Stimulated activated CD8-positive, alpha-beta memory T cell treated with anti-CD3 and anti-CD28 coated beads, Interleukin-15, amount 100 ng/mL, for 48 hours (primary cell): ENCODE results near the gene MRPS5.

Experiments
- DNase-seq, 2 donors: peaks; one replicate each; pipeline ENCODE4 v3.0.0-alpha.2; 2020; ENCODE audit warnings: low read depth in 2 of 2

Gene MRPS5

DNA sequence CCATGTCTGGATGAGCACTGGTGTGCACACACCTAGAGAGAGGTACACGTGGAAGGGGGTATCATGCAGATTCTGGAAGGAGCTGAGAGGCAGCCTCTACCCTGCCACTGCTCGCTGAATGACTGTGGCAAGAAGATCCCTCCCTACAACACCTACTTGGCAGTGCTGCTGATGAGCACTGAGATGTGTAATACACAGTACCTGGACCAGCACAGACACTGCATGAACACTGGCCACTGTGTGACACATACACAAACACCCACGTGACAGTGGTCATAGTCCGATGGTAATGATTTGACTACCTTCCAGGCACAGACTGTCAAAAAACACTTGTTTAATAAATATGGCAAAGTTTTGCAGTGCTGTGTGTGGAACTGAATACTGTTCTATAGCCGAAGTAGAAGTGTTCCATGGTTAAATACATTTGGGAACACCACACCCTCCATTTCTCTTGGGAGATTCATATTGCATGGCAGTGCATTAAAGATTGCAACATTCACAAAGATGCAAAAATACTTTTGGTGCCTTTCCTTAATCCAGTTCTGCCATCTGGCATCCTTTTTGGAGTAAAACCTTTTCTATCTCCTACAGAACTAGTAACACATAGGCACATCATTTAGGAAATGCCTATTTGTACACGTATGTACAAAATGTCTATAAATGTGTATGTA lies 29.6 kb downstream of the MRPS5 start:
- DNase-seq: no peak

DNA sequence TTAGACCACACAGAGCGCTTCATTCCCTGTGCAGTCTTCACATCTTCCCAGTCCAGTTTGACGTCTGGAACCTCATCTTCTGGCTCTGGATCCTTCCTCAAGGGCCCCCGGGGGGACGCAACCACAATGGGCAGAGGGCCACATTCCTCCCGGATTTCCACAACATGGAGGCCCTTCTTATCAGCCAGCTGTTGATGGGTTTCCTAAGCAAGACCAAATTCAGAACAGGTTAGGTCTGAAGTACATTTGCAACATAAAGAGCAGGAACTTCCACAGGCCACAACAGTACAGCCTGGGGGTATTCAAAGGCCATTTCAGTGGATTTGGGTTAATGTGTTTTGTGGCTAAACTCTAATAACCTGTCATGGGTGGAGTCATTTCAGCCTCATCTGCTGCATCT lies 34.2 kb downstream of the MRPS5 start:
- DNase-seq: no peak

DNA sequence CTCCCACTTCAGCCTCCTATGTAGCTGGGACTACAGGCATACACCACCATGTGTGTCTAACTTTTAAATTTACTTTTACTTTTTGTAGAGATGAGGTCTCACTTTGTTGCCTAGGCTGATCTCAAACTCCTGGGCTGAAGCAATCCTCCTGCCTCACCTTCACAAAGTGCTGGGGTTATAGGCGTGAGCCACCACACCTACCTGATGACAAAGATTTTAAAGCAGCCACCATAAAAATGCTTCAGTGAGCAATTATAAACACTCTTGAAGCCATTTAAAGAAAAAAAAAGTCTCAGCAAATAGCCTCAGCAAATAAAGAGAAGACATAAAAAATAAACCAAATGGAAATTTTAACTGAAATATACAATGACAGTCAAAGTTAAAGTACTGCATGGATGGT lies 35.6 kb downstream of the MRPS5 start:
- no peak for DNase-seq

DNA sequence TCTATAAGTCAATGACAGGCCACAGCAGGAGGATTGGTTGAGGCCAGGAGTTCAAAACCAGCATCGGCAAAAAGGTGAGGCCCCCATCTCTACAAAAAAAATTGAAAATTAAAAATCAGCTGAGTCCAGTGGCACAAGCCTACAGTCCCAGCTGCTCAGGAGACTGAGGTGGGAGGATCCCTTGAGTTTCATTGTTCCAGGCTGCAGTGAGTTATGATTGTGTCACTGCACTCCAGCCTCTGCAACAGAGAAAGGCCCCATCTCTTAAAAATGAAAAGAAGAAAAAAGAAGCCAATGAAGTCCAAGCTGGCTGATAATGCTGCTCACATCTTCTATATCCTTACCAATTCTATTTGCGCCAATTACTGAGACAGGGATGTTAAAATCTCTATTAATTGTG lies 39.1 kb downstream of the MRPS5 start:
- DNase-seq: no peak

DNA sequence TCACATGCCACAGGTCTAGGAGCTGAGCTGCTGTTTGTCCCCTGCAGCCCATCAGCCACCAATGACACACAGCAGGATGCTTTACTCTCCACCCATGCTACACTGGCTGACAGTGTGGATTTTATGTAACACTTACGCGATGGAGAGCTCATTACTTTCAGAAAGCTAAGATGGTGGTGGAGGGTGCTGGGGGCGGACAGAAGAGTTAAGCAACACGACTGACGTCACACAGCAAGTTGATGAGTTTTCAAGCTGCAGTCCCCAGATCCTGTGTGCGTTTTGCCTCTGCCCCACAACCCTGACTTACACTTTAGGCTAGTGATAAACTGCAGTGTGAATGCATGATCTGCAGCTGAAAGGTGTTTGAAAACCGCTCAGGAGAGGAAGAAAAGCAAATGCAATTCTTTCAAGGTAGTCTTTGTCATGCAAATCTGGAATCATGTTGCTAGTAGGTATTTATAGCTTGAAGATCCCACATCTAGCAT lies 42.4 kb downstream of the MRPS5 start:
- no peak for DNase-seq

DNA sequence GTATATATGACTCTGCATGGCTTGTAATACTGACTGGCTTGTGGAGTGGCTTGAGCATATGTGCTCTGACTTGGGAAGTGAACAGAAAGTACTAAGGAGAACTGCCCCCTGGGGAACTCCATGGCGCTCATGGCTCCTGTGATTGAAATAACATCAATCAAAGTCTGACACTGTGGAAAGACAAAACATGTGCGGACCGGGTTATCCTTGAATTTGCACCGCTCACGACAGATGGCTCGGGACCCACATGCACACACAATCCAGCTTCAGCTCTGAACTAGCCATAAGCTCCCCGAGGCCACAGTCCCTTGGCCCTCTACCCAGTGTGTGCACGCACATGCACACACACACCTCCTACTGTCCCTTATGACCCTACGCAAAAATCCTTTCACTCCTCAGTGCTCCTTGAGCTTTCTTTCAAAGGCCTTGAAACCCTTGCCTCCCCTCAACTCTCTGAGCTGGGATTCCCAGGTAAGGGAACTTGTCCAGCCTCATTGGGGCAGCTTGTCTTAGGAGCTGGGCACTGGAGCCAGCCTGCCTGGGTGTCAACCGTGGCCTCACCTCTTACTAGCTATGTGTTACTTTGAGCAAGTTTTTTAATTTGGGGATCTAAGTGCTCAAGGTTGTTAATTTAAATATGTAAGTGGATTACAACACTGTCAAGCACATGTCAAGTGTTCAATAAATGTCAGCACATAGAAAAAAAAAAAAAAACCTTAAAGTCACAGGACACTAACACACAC lies 43.6 kb downstream of the MRPS5 start:
- DNase-seq: no peak

DNA sequence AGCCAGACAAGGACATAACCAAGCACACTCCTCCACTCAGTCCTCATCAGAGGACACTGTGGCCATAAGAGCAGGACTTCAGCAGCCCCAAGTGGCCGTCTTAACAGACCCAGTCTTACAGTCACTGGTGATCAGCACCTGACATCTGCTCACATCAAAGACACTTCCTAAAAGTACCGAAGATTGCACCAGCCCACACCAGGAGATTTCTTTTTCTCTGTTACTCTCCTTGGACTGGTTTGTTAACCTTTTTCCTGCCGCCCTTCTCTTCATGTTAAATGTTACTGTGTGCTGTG lies 44.1 kb downstream of the MRPS5 start:
- no peak for DNase-seq

DNA sequence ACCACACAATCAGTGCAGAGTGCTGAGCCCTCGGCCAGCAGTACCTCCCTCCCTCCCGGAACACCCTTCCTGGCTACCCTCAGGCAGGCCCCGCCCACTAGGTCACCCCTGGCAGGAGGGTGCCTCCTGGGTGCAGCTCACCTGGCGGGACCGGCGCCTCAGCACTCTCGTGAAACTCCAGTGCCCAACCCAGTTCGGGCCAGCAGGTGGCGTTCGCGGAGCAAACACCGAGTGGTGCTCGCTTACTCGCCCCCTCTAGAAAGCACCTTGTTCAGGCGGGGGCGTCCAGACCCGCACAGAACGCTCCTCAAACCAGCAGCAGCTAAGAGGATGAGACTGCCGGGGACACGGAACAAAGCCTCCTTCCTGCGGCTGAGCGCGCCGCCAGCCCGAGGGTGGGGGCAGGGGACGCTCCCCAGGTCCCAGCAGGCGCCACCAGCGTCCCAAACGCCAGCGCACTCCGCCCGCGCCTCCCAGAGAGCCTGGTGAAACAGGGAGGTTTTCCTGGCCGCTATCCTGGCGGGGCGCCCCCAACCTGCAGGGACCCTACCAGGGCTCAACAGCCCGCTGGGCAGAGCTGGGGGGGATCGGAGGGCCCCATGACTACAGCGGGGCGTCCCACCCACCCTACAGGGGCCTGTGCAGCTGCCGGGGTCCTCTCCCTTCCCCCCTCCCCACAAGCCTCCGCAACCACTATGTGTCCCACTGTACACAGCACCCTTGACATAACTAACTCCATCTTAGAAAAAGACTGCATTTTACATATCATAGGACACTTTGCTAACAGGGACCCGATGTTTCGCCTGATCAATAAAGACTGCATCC lies 44.7 kb downstream of the MRPS5 start:
- peak; percentile 81 to 83 for DNase-seq

DNA sequence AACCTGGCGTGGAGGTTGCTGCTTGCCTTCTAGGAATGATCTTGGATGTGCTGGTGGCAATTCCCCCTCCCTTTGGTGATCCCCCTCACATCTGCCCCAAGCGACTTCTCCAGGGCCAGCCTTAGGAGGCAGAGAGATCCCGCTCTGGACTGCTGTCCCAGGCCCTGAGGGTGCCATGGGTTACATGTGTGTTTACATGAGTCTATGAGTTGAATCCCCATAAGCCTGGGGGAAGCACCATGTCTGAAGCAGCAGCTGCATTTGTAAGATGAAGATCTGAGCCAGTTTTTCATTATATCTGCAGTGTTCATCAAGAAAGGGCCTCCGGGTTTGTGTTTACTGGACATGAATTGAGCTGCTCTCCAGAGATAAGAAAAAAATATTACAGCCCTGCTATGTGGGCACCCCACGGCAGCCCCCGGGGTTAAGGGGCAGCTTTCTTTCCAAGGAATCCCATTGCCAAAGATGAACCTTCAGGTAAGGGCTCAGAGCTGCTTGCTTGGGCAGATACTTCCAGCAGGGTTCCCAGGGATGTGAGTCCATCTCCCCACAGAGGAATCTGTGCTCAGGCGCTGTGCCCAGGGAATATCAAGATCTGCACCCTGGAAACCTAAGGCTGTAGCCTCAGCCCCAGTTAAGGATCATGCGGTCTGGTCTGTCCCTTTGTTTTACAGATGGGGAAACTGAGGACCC lies 46.0 kb downstream of the MRPS5 start:
- DNase-seq: no peak

DNA sequence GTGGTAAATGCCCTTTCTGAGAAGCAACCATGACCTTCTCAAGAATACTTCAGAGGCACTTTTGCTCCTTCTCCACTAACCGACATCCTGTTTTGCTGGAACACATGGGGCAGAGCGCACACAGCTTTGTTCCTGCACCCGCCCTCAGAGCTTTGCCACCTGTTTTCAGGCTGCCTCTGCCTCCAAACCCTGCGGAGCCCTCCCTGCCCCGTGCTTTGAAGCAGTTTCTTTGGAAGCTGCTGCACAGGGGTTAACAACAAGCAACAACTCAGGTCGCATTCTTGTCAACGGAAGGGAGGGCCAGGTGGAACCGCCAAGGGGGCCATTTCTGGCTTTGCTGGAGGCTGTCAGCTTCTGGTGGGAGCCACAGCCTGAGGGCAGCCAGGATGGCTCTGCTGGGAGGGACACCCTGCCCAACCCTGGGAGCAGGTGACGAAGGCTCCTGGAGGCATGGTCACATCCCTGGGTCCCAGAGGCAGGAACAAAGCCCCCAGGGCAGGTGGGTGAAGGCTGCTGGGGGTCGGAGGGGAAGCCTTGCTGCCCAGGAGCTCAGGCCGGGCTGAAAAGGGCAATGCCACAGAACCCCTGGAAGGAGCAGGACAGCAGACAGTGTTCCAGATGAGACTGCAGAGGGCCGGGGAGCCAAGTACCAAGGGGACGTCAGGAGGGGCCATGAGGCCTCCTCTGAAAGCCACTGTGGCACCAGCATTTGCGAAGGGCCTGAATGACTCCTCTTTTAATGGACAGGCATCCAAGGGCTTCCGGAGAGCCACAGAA lies 46.8 kb downstream of the MRPS5 start:
- peak; percentile 49 to 59 for DNase-seq

DNA sequence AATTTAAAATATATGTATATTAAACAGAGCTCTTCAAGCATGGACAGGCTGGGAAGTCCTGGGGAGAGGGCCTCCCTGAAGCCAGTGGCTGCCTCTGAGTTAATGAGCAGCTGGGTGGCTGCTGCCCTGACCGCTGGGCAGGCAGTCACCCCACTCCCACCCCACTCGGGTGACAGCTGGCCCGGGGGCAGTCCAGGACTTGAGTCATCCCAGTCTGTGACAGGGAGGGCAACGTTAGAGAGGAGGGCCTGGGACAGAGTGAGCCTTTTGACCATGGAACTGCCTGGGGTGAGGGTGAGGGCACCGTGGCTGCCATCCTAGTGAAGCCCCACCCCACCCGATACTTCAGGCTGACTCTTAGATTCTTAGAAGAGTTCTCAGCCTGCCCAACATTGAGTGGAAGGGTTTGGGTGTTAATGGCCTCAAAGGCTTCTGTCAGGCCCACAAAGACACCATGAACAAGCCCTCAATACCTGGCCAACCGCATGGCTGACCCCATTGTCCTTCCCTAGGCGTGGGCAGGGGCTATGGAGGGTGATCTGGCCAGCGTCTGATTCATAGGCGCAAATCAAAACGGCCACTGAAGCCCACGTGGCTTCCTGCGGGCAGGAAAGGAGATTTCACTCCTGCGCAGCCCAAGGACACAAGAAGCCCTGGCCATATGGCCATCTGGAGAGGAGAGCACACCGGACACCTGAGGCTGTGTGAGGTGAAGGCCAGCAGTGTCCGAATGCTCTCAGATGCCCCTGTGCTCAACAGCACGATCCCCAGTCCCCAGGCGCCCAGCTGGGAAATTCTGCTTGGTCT lies 47.5 kb downstream of the MRPS5 start:
- DNase-seq: no peak

DNA sequence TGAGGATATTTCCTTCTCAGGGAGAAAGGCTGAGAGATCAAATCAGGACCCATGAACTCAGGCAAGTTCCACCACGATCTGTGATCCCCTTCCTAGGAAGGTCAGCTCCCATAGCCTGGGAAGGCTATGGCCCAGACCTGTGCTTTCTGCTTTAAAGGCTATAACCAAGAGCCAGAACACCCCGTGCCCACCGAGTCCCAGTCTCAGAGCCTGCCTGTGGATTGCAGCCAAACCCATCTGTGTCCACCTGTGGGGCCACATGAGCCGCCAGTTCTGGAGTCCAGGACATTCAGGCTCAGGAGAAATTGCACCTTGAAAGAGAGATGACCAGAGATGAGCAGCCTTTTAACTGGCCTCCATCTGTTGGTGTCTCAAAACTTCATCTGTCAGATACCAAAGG lies 49.2 kb downstream of the MRPS5 start:
- DNase-seq: no peak

DNA sequence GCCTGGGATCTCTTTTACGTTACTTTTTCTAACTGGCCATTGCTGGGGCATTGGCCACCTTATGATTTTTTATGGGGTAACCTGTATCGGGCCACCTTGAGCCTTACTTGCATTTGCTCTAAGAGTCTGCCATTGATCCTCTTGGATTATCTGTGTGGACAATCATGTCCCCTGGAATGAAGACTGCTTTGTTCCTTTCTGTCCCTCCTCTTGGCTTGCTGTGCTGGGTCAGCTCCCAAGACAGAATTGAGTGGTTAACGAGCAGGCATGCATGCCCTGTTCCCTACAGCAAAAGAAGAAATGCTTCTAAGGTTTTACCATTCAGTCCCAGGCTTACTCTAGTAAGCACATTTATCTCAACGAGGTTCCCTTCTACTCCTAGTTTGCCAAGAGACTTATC lies 49.8 kb downstream of the MRPS5 start:
- DNase-seq: no peak

DNA sequence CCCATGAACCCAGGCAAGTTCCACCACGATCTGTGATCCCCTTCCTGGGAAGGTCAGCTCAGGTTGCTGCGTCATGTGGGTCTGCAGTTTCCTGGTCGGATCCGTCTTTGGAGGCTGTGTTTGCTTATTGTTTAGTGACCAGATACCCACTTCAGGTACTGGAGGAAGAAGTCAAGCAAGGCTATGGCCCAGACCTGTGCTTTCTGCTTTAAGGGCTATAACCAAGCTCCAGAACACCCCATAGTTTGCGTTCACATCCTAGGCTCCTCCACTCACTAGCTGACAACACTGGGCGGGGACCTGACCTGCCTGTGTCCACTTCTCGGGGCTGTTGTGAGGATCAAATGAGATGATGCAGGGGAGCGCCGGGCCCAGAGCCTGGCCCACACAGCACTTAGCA lies 52.1 kb downstream of the MRPS5 start:
- DNase-seq: no peak

DNA sequence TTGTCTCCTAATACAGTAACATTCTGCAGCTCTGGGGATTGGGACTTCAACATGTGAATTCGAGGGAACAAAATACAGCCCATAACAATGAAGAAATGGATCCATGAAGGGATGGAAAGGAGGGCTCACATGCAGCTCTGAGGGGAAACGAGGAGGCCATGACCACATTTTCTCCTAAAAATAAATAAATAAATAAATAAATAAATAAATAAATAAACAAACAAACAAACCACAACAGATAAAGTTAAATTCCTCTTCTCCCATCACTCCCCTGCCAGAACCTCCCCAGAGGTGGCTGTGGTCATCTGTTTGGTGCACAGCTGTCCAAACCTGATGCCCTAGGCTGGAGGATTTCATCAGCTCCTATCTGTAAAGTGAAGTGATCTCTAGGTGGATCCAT lies 53.4 kb downstream of the MRPS5 start:
- DNase-seq: no peak

DNA sequence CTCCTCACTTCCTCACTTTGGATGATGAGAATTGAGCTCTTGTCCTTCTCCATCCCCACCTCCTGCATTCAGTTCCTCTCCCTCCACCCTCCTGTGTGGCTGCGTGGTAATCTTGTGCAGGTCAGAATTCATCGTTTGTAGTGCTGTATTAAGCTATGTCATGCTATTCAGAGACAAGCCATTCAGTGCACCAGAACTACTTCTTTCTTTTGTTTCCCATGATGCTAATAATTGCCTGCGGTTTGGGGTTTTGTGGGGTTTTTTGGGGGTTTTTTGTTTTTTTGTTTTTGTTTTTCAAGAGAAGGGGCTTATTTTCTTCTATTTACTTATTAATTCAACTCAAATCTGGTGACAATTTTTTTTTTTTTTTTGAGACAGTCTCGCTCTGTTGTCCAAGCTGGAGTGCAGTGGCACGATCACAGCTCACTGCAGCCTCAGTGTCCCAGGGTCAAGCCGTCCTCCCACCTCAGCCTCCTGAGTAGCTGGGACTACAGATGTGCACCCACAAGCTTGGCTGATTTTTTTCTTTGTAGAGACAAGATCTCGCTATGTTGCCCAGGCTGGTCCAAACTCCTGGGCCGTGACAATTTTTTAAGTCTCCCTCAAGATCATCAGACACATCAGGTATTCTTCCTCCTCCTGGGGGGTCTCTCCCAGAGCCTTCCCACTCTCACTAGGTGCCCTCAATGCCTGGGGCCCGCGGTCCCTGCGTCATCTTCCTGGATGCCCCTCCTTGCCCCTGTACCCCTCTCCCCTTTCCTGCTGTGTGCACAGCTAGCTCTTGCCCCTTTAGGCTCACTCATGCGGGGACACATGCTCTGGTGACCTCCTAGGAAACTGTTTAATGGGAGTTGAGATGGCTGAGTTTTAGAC lies 58.3 kb downstream of the MRPS5 start:
- DNase-seq: no peak

DNA sequence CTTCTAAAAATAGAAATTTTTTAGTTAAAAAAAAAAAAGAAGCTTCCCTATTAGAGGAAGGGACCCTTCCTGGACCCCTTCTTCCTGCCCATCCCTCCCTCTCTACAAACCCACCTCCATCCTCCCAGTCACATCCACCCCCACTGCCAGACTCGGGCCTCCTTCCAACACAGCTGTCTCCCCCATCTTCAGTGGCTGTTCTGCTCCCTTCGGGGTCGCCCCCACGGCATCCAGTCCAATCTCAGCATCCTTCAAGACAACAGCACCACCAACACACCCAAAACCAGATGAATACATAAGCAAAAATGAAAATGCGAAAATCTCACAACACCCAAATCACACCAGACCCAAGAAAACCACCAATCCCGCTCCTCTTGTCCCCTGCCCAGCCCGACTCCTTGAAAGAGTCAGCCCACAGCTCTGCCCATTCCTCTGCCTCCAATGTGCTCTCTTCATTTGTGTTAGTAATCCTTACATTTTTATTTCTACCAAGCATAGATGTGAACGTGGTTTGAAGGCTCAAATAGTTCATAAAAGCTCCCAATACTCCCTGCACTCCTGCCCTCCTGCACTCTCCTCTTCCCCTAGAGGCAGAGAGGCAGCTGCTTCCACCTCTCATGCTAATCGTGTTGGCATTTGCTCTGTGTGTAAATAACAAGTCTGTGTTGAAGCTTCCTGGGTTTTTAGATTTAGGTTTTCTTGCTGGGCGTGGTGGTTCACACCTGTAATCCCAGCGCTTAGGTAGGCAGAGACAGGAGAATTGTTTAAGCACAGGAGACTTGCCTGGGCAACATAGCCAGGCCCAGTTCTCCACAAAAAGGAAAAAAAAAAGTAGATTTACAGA lies 59.1 kb downstream of the MRPS5 start:
- DNase-seq: no peak

DNA sequence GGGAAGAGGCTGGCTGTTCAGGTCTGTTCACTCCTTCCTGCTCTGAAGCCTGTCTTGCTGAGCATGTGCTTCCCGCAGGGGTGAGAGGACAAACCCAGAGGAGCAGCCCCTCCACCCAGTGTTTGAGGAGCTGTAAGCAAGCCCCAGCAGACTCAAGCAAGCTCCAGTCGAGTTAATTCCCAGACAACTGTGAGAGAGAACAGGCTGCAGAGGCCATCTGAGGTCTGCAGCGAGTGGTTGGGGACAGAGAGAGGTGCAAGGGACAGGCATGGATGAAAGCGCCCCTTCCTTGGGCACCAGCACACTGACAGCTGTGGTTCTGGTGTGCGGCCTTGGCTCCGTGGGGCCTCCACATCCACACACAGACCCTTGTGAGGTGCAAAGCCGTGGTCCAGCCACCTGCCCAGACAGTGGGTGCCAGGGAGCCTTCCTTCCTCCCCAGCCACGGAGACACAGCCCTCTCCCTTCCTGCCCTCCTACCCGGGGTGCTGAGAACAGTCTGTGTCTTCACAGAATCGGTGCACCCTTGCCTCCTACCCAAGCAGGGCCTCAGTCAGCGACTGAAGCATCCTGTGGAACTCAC lies 59.9 kb downstream of the MRPS5 start:
- no peak for DNase-seq
